Keratinocyte (primary cell): ENCODE data around the gene MCRIP2. TPM values are rescaled to one million over a fixed set of nuclear protein-coding genes. Genes with fewer than 3 reads are reported as not detected.

Source experiments
- DNase-seq: peaks from one replicate; pipeline ENCODE4 v3.0.0-alpha.2; 2011; ENCODE audit warnings: low read depth, missing footprints, low spot score
- FAIRE-seq: peaks from 2 replicates; lab custom pipeline; 2011; peaks lifted over from hg19 to GRCh38; lab: Jason Lieb, UNC
- H2AFZ ChIP-seq: 2 replicates; pipeline ENCODE4 v1.6.0; 2012; ENCODE audit warnings: low read length, control low read depth, inconsistent platforms; ENCODE audit not compliant: control insufficient read depth
- H3K27ac ChIP-seq: 2 replicates; pipeline ENCODE4 v1.5.1; 2011; ENCODE audit warnings: low read length; ENCODE audit not compliant: control insufficient read depth, insufficient read depth
- H3K27me3 ChIP-seq: 3 replicates; pipeline ENCODE4 v1.6.0; 2011; ENCODE audit warnings: low read length; ENCODE audit not compliant: control insufficient read depth, insufficient read depth; ENCODE audit errors: extremely low read depth
- H3K36me3 ChIP-seq, 2 experiments: 2 replicates in 1 of 2; 3 replicates in 1 of 2; pipeline ENCODE4 v1.5.1; 2011; ENCODE audit warnings: low read length in 2 of 2, mild to moderate bottlenecking in 1 of 2; ENCODE audit not compliant: control insufficient read depth in 2 of 2, insufficient read depth in 2 of 2; ENCODE audit errors: extremely low read depth in 1 of 2
- H3K4me1 ChIP-seq: 3 replicates; pipeline ENCODE4 v1.5.1; 2011; ENCODE audit warnings: low read length; ENCODE audit not compliant: control insufficient read depth, insufficient read depth; ENCODE audit errors: extremely low read depth
- H3K4me2 ChIP-seq: 3 replicates; pipeline ENCODE4 v1.6.0; 2011; ENCODE audit warnings: low read depth, low read length; ENCODE audit not compliant: control insufficient read depth, insufficient read depth; ENCODE audit errors: extremely low read depth
- H3K4me3 ChIP-seq, 3 experiments: fragments of 200-600 bp in 1 of 3; sonication (generic) in 1 of 3; 2 replicates in 2 of 3; 3 replicates in 1 of 3; pipeline ENCODE4 v1.5.1; 2011 to 2016; ENCODE audit warnings: low read length in 3 of 3, mild to moderate bottlenecking in 3 of 3, control low read depth in 2 of 3, inconsistent platforms in 1 of 3, low read depth in 1 of 3, mixed read lengths in 1 of 3, mixed run types in 1 of 3, moderate library complexity in 1 of 3; ENCODE audit not compliant: control insufficient read depth in 2 of 3, insufficient read depth in 2 of 3; ENCODE audit errors: extremely low read depth in 1 of 3
- H3K79me2 ChIP-seq: 2 replicates; pipeline ENCODE4 v1.6.0; 2012; ENCODE audit warnings: low read length; ENCODE audit not compliant: control insufficient read depth, insufficient read depth
- H3K9ac ChIP-seq: 3 replicates; pipeline ENCODE4 v1.6.0; 2011; ENCODE audit warnings: low read length; ENCODE audit not compliant: control insufficient read depth, insufficient read depth; ENCODE audit errors: extremely low read depth
- H3K9me1 ChIP-seq: 3 replicates; pipeline ENCODE4 v1.6.0; 2011; ENCODE audit warnings: low read length; ENCODE audit not compliant: control insufficient read depth, insufficient read depth; ENCODE audit errors: extremely low read depth
- H3K9me3 ChIP-seq: 2 replicates; pipeline ENCODE4 v1.5.1; 2012; ENCODE audit warnings: low read depth, low read length; ENCODE audit not compliant: control insufficient read depth
- H4K20me1 ChIP-seq: 3 replicates; pipeline ENCODE4 v1.6.0; 2011; ENCODE audit warnings: low read length; ENCODE audit not compliant: control insufficient read depth, insufficient read depth; ENCODE audit errors: extremely low read depth
- EZH2 ChIP-seq: IDR thresholded peaks from one replicate; pipeline ENCODE4 v1.6.1; 2012; ENCODE audit warnings: inconsistent platforms, mild to moderate bottlenecking, low read length, moderate library complexity
- dilution Hi-C: fragments of 300-500 bp; cut with MboI; formaldehyde crosslinking; loops from one replicate; pipeline ENCODE4 v1.7.0; 2020; ENCODE audit warnings: low sequenced_read_pairs; ENCODE audit not compliant: extremely low pct_ligation_motif_present
- polyA plus RNA-seq, 5 experiments: library from polyadenylated mRNA; depleted of rRNA in 3 of 5; stranded (reverse) in 3 of 5; stranded (forward) in 1 of 5; unstranded in 1 of 5; fragments of >200 nt; gene quantifications; 1 replicate in 1 of 5; 2 replicates in 3 of 5; 3 replicates in 1 of 5; pipeline versions ENCODE4 v1.2.1 to v1.2.3, GENCODE V29; 2011 to 2012; ENCODE audit warnings: missing spikeins in 2 of 5, low read depth in 1 of 5, low replicate concordance in 1 of 5
- TF ChIP-seq, protein P1 (sequence below), 3 experiments: IDR thresholded peaks in 1 of 3; conservative IDR thresholded peaks in 1 of 3; optimal IDR thresholded peaks in 1 of 3; 2 replicates in 2 of 3; 3 replicates in 1 of 3; pipeline versions ENCODE3 to v1.5.1; 2011; ENCODE audit warnings: low read length in 3 of 3, mild to moderate bottlenecking in 3 of 3, moderate library complexity in 2 of 3, control low read depth in 1 of 3, inconsistent platforms in 1 of 3; ENCODE audit not compliant: insufficient read depth in 2 of 3; ENCODE audit errors: extremely low read depth in 1 of 3

MCRIP2 gene
- polyA plus RNA-seq, 1 donor (not counting 4 experiments of a cell fraction or from before 2014, with no cell fraction given) = 8.1 TPM

DNA sequence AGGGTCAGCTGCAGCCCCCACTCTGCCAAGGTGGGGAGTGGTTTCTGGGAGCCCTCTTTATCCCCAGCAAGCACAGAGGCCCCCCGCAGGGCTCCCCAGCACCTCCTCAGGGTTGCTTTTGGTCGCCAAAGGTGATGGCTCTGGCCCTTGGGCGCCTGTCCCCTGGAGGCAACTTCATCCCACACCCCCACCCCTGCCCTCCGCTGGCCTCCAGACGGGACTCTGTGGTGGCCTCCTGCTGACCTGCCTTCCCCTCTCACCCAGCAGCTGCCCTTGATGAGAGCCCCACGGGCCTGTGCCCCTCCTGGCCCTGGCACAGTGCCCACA, 18.5 kb downstream of the MCRIP2 start:
- Histone ChIP-seq H2AFZ (no peak overlapping the region), H3K9me3 (no peaks in the 10 kb centered on the region), H3K27me3 (no peaks in the 10 kb centered on the region), H3K9ac (no peak overlapping the region), H3K4me2 (no peak overlapping the region), H3K27ac (no peak overlapping the region), H3K36me3 (no peaks in the 10 kb centered on the region), H3K79me2 (no peaks in the 10 kb centered on the region), H3K9me1 (no peaks in the 10 kb centered on the region), H4K20me1 (no peaks in the 10 kb centered on the region), H3K4me1 (no peaks in the 10 kb centered on the region), H3K4me3 (no peak overlapping the region)
- dilution Hi-C loops = no loop called here
- no peak for TF ChIP-seq EZH2
- TF ChIP-seq, protein P1, sequence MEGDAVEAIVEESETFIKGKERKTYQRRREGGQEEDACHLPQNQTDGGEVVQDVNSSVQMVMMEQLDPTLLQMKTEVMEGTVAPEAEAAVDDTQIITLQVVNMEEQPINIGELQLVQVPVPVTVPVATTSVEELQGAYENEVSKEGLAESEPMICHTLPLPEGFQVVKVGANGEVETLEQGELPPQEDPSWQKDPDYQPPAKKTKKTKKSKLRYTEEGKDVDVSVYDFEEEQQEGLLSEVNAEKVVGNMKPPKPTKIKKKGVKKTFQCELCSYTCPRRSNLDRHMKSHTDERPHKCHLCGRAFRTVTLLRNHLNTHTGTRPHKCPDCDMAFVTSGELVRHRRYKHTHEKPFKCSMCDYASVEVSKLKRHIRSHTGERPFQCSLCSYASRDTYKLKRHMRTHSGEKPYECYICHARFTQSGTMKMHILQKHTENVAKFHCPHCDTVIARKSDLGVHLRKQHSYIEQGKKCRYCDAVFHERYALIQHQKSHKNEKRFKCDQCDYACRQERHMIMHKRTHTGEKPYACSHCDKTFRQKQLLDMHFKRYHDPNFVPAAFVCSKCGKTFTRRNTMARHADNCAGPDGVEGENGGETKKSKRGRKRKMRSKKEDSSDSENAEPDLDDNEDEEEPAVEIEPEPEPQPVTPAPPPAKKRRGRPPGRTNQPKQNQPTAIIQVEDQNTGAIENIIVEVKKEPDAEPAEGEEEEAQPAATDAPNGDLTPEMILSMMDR (optimal IDR thresholded peaks at IDR 0.05 in 1 of 3, IDR thresholded peaks at IDR 0.05 in 1 of 3, conservative IDR thresholded peaks at IDR 0.05 in 1 of 3; ENCODE audit: extremely low read depth in 1 of 3, insufficient read depth in 2 of 3, low read length in 3 of 3) = no peak
- DNase-seq (no peak), FAIRE-seq (no peak)

DNA sequence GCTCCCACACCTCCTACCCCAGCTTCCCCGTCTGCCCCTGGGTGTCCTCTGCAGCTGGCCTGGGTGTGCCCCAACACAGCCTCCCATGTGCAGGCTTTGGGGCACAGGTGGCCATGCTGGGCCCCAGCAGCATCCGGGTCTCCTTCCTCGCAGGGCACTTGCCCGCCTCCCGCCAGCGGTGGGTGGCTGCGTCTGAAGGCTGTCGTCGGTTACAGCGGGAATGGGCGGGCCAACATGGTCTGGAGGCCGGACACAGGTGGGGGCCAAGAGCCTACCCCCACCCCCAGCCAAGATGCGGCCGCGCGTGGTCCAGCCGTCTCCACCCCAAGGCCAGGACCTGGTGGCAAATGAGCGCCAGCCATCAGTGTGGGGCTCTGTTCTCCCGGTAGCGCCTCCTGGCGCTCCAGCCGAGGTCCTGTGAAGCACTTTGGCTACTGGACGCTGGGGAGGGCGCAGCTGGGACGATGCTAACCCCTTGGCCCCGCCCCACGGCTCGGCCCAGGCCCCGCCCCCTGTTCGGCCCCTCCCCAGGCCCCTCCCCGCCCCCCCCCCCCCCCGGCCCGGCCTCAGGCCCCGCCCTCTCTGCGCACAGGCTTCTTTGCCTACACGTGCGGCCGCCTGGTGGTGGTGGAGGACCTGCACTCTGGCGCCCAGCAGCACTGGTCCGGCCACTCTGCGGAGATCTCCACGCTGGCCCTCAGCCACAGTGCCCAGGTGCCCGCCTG, 19.0 kb downstream of the MCRIP2 start:
- Histone ChIP-seq H3K36me3 (no peaks in the 10 kb centered on the region), H3K4me2 (no peak overlapping the region), H3K4me3 (no peak overlapping the region), H3K27ac (no peak overlapping the region), H3K9me3 (no peaks in the 10 kb centered on the region), H3K79me2 (no peaks in the 10 kb centered on the region), H3K27me3 (no peaks in the 10 kb centered on the region), H4K20me1 (no peaks in the 10 kb centered on the region), H2AFZ (no peak overlapping the region), H3K9me1 (no peaks in the 10 kb centered on the region), H3K9ac (no peak overlapping the region), H3K4me1 (no peaks in the 10 kb centered on the region)
- TF ChIP-seq EZH2 = no peak
- TF ChIP-seq, protein P1 (optimal IDR thresholded peaks at IDR 0.05 in 1 of 3, IDR thresholded peaks at IDR 0.05 in 1 of 3, conservative IDR thresholded peaks at IDR 0.05 in 1 of 3; ENCODE audit: extremely low read depth in 1 of 3, insufficient read depth in 2 of 3, low read length in 3 of 3) = peak in 1 of 3 experiments; percentile 56
- no peak for FAIRE-seq
- no peak for DNase-seq
- dilution Hi-C loops = no loop called here
